NB4 (cell line): ENCODE data around the gene POTEF.

Experiments
- POLR2A ChIP-seq: IDR thresholded peaks from 2 replicates; pipeline ENCODE4 v1.6.1; 2011; ENCODE audit warnings: mild to moderate bottlenecking; ENCODE audit not compliant: insufficient read length; ENCODE audit errors: extremely low read depth
- TF ChIP-seq, protein P1 (sequence below): IDR thresholded peaks from one replicate; pipeline ENCODE4 v1.5.1; 2012; ENCODE audit warnings: low read depth, low read length
- TF ChIP-seq, protein P2 (sequence below): IDR thresholded peaks from 2 replicates; pipeline ENCODE4 v1.6.1; 2011; ENCODE audit warnings: low read depth, low read length

DNA sequence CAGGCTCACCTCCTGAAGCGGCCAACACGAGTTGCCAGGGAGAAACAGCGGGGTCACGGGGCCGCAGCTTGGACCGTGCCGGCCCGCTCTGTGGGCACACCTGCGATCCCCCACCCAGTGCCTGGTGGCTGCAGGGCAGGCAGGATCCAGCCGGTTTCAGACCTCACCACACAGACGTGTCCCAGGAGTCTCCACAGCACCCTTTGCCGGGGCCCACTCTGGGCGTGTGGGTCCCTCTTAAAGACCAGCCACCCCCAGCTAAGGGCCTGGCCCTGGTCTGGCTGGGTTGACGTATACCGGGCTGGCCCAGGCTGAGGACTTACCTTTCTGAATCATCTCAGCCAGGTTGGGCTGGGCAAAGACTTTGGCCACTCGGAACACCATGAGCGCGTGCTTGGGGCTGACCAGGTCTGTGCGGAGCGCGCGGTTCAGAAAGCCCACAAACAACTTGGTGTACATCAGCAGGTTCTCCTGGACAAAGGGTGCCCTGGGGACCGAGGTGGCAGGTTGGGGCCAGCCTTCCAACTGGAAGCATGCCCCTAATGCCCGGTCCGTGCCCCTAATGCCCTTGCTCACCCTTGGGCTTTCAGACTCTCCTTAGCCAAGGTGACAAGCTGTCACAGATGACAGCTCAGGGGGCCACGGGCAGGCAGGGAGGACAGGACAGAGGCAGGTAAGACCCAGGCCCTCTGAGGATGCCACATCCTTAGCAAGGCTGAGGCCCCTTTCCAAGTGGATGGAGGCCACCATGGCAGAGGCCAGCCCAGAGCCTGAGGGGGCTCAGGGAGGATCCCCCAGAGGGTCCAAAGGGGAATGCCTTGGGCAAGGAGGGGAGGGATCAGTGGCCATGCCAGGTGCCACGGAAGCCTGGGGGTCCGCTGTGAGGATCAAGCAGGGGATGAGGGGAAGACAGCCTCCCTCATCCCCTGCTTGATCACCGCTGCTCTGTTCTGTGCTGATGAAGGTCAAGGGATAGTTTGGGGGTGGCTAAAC lies 26.0 kb upstream of the POTEF start:
- TF ChIP-seq, protein P1, sequence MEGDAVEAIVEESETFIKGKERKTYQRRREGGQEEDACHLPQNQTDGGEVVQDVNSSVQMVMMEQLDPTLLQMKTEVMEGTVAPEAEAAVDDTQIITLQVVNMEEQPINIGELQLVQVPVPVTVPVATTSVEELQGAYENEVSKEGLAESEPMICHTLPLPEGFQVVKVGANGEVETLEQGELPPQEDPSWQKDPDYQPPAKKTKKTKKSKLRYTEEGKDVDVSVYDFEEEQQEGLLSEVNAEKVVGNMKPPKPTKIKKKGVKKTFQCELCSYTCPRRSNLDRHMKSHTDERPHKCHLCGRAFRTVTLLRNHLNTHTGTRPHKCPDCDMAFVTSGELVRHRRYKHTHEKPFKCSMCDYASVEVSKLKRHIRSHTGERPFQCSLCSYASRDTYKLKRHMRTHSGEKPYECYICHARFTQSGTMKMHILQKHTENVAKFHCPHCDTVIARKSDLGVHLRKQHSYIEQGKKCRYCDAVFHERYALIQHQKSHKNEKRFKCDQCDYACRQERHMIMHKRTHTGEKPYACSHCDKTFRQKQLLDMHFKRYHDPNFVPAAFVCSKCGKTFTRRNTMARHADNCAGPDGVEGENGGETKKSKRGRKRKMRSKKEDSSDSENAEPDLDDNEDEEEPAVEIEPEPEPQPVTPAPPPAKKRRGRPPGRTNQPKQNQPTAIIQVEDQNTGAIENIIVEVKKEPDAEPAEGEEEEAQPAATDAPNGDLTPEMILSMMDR, result no peak
- TF ChIP-seq, protein P2, sequence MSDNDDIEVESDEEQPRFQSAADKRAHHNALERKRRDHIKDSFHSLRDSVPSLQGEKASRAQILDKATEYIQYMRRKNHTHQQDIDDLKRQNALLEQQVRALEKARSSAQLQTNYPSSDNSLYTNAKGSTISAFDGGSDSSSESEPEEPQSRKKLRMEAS, result no peak
- no peak for TF ChIP-seq POLR2A
